PFSK-1 (cell line): ENCODE data around the gene ARSD.

Experiments
- SIN3A ChIP-seq: IDR thresholded peaks from 2 replicates; pipeline ENCODE4 v1.6.1; 2012; ENCODE audit warnings: mild to moderate bottlenecking, low read length, moderate library complexity, borderline replicate concordance; ENCODE audit not compliant: insufficient read depth
- TAF1 ChIP-seq: IDR thresholded peaks from 2 replicates; pipeline ENCODE4 v1.6.1; 2012; ENCODE audit warnings: low read length, control low read depth, borderline replicate concordance; ENCODE audit not compliant: insufficient read depth
- TF ChIP-seq, protein P1 (sequence below), 2 experiments: IDR thresholded peaks; 2 replicates each; pipeline versions ENCODE4 v1.6.1 to v1.8.0; 2011 to 2012; ENCODE audit warnings: low read depth in 2 of 2, low read length in 2 of 2, control low read depth in 1 of 2, inconsistent platforms in 1 of 2, mild to moderate bottlenecking in 1 of 2, moderate library complexity in 1 of 2; ENCODE audit not compliant: insufficient read depth in 1 of 2

DNA sequence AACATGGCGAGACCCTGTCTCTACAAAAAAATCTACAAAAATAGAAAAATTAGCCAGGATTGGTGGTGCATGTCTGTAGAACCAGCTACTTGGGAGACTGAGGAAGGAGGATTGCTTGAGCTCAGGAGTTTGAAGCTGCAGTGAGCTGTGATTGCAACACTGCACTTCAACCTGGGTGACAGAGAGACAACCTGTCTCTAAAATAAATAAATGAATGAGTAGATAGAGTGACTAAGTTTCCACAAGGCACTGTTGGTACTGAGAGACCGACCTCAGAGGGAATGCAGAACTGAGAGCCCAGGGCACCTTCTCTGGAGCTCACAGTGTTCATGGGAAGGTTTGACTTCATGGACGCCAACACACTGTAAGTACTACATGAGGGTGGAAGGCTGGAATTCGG lies 26.7 kb upstream of the ARSD start:
- TF ChIP-seq SIN3A (no peak), TAF1 (no peak)
- TF ChIP-seq, protein P1, sequence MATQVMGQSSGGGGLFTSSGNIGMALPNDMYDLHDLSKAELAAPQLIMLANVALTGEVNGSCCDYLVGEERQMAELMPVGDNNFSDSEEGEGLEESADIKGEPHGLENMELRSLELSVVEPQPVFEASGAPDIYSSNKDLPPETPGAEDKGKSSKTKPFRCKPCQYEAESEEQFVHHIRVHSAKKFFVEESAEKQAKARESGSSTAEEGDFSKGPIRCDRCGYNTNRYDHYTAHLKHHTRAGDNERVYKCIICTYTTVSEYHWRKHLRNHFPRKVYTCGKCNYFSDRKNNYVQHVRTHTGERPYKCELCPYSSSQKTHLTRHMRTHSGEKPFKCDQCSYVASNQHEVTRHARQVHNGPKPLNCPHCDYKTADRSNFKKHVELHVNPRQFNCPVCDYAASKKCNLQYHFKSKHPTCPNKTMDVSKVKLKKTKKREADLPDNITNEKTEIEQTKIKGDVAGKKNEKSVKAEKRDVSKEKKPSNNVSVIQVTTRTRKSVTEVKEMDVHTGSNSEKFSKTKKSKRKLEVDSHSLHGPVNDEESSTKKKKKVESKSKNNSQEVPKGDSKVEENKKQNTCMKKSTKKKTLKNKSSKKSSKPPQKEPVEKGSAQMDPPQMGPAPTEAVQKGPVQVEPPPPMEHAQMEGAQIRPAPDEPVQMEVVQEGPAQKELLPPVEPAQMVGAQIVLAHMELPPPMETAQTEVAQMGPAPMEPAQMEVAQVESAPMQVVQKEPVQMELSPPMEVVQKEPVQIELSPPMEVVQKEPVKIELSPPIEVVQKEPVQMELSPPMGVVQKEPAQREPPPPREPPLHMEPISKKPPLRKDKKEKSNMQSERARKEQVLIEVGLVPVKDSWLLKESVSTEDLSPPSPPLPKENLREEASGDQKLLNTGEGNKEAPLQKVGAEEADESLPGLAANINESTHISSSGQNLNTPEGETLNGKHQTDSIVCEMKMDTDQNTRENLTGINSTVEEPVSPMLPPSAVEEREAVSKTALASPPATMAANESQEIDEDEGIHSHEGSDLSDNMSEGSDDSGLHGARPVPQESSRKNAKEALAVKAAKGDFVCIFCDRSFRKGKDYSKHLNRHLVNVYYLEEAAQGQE (IDR thresholded peaks at IDR 0.05; ENCODE audit: insufficient read depth in 1 of 2, low read depth in 2 of 2, low read length in 2 of 2): no peak
